ENCODE data around the gene KLHDC8A. TPM values are rescaled to one million over a fixed set of nuclear protein-coding genes. Genes with fewer than 3 reads are reported as not detected.
A peak's percentile ranks its signal among the peaks of the same experiment; 100 is the strongest.
"Not testable (repeated sequence)": the region's sequence is repeated elsewhere in the genome, so short reads cannot be mapped to it uniquely, and the experiment has no call there.

The KLHDC8A gene
- polyA plus RNA-seq, 1 experiment = not detected

DNA sequence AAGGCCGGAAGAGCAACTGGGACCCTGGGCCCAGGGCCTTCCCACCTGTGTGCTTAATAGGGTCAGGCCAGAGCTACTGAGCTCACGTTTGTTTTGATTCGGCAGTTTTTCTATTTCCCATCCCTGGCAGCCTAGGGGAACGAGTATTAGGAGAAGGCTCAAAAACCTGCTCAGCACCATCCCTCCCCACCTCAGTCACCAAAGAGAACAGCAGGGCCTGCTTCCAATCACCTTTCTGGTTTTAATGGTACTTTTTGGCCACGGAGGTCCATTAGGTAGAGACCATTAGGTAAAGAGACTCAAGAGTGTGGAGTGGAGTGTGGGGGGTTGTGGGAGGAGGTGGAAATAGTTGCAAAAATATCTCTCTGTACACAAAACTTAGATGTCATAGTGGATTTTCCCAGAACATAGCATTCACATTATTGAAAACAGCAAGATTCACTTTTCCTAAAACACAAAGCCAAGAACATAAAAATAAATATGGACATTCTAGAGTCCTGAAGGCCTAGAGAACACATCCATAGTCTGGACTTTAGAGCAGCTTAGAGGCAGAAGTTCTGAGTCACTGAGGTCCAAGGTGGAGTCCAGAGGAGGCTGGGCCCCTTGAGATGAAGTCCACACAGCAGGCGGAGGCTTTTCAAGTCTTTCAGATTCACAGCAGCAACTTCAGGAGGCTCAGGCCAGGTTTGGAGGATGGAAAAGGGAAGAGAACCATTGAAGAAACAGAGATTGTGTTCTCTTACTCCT is 54.7 kb downstream of the KLHDC8A start:
- DNase-seq (ENCODE audit: low read depth) = no peak
- Histone ChIP-seq H3K36me3 (ENCODE audit: control insufficient read depth, insufficient read depth, low read length) (peaks cover 32% of the 10 kb centered on the region), H3K27me3 (ENCODE audit: control insufficient read depth, insufficient read depth, low read length) (no peaks in the 10 kb centered on the region), H3K4me3 (ENCODE audit: low read depth, low read length) (no peak overlapping the region)
- TF ChIP-seq, protein P1, sequence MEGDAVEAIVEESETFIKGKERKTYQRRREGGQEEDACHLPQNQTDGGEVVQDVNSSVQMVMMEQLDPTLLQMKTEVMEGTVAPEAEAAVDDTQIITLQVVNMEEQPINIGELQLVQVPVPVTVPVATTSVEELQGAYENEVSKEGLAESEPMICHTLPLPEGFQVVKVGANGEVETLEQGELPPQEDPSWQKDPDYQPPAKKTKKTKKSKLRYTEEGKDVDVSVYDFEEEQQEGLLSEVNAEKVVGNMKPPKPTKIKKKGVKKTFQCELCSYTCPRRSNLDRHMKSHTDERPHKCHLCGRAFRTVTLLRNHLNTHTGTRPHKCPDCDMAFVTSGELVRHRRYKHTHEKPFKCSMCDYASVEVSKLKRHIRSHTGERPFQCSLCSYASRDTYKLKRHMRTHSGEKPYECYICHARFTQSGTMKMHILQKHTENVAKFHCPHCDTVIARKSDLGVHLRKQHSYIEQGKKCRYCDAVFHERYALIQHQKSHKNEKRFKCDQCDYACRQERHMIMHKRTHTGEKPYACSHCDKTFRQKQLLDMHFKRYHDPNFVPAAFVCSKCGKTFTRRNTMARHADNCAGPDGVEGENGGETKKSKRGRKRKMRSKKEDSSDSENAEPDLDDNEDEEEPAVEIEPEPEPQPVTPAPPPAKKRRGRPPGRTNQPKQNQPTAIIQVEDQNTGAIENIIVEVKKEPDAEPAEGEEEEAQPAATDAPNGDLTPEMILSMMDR (IDR thresholded peaks at IDR 0.05; ENCODE audit: insufficient read depth, low read depth, low read length) = no peak
- ChIA-PET CTCF (interaction anchor here (1.0 to 3.0 kb wide), 3 partner anchors 23 to 31 kb away, joined by 3 to 18 read pairs (median 6); no protein-coding TSS in a partner anchor), POLR2A (no interaction called here)

DNA sequence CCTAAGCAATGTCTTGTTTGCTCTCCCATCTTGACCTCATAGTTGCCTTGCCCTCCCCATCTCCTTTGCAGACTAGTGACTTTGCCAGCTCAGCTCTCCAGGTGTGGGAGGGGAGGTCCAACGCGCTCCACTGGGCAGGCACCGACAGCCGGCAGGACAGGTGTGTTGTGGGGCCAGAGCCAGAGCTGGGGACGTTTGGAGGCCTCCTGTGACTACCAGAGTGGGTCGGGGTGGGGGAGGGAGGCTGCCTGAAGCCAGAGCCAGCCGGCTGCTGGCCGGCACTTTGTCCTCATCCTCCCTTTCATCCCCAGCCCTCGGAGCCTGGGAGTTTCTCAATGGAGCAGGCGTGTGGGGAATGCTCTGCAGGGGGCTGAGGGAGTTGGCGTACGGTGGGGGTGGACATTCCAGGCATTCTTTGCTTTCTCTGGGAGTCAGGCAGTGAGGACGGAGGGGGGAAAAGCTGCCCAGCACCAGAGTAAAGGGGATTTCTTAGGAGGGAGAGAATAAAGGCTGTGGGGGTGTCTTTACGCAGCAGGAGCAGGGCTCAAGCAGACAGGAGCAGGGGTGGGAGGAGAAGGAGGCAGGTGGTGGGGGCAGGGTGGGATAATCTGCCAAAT is 55.4 kb downstream of the KLHDC8A start:
- no peaks in the 10 kb centered on the region for H3K27me3 ChIP-seq (ENCODE audit: control insufficient read depth, insufficient read depth, low read length)
- TF ChIP-seq, protein P1 (IDR thresholded peaks at IDR 0.05; ENCODE audit: insufficient read depth, low read depth, low read length) = no peak
- POLR2A ChIA-PET = no interaction called here
- CTCF ChIA-PET = interaction anchor here (1.0 to 3.0 kb wide), 3 partner anchors 24 to 30 kb away, joined by 3 to 18 read pairs (median 6); no protein-coding TSS in a partner anchor
- H3K4me3 ChIP-seq (ENCODE audit: low read depth, low read length) = no peak overlapping the region
- peak; percentile 82 for DNase-seq (ENCODE audit: low read depth)
- H3K36me3 ChIP-seq (ENCODE audit: control insufficient read depth, insufficient read depth, low read length) = peaks cover 25% of the 10 kb centered on the region

DNA sequence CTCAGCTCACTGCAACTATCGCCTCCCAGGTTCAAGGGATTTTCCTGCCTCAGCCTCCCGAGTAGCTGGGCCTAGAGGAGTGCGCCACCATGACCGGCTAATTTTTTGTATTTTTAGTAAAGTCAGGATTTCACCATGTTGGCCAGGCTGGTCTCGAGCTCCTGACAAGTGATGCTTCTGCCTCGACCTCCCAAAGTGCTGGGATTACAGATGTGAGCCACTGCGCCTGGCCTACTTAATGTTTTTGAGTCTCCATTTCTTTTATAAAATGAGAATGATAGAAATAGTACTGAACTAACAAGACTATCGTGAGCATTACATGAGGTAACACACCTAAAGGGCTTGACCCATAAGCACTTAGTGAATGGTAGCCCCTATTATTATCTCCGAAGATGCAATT is 56.6 kb downstream of the KLHDC8A start:
- Histone ChIP-seq H3K27me3 (ENCODE audit: control insufficient read depth, insufficient read depth, low read length) (no peaks in the 10 kb centered on the region), H3K4me3 (ENCODE audit: low read depth, low read length) (no peak overlapping the region), H3K36me3 (ENCODE audit: control insufficient read depth, insufficient read depth, low read length) (peaks cover 21% of the 10 kb centered on the region)
- no peak for DNase-seq (ENCODE audit: low read depth)
- TF ChIP-seq, protein P1 (IDR thresholded peaks at IDR 0.05; ENCODE audit: insufficient read depth, low read depth, low read length) = no peak
- POLR2A ChIA-PET = no interaction called here
- CTCF ChIA-PET = interaction anchor here (3.0 kb wide), 1 partner anchor 26 kb away, joined by 18 read pairs; no protein-coding TSS in a partner anchor

DNA sequence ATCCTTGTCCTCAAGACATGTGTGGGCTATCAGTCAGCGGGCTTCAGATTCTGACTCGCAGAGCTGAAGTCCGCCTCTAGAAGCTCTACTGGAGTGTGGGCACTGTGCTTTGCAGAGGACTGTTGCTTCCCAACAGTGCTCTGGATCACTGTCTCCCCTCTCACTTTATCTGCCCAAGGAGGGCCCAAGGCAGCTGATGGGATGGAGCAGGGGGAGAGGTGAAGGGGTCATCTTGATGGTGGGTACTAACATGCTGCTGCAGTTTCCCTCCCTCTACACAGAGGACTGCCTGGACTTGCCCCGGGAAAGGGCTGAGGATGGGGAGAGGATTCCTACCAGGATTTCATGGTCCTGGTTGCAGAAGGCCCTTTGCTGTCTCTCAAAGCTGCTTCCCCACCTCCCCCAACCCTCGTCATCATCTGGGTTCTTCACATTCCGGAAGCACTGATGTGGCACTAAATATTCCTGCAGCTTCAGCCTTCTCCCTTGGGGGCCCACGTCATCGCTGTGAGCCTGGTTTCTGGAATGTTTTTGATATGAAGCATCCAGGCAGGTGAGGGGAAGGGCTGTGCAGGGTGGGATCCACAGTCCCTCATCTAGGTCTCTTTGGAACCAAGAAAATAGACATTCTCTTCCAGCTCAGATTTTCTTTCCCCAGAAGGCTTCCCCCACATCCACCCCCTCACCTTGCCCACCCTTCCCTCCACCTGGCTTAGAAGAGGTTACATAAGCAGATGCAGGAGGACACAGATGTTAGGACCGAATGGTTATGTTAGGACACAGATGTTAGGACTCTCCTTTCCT is 58.3 kb downstream of the KLHDC8A start:
- TF ChIP-seq, protein P1 (IDR thresholded peaks at IDR 0.05; ENCODE audit: insufficient read depth, low read depth, low read length) = no peak
- DNase-seq (ENCODE audit: low read depth) = peak; percentile 78
- Histone ChIP-seq H3K27me3 (ENCODE audit: control insufficient read depth, insufficient read depth, low read length) (no peaks in the 10 kb centered on the region), H3K36me3 (ENCODE audit: control insufficient read depth, insufficient read depth, low read length) (peaks cover 9% of the 10 kb centered on the region), H3K4me3 (ENCODE audit: low read depth, low read length) (no peak overlapping the region)
- ChIA-PET POLR2A (interaction anchor here (0.6 to 1.5 kb wide), 3 partner anchors 14 to 46 kb away, joined by 3 to 4 read pairs (median 3); no protein-coding TSS in a partner anchor), CTCF (interaction anchor here (0.9 to 6.1 kb wide), 5 partner anchors 11 to 27 kb away, joined by 3 to 36 read pairs (median 5); no protein-coding TSS in a partner anchor)

DNA sequence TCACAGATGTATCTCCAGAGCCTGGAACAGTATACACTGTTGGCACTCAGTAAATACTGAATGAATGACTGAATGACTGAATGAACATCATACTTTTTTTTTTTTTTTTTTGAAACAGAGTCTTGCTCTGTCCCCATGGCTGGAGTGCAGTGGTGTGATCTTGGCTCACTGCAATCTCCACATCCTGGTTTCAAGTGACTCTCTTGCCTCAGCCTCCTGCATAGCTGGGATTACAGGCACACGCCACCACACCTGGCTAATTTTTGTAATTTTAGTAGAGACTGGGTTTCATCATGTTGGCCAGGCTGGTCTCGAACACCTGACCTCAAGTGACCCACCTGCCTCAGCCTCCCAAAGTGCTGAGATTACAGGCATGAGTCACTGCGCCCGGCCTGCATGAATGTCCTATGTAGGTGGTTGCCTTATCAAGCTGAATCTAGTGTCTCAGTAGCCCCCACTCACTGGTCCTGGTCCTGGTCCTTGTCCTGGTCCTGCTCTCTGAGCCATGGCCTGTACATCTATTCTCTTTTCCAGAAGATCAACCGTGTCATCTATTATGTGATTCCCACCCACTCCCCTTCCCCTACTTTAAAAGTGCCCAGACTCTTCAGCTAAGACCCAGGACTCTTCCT is 59.1 kb downstream of the KLHDC8A start:
- CTCF ChIA-PET = interaction anchor here (0.9 to 6.1 kb wide), 6 partner anchors 11 to 28 kb away, joined by 3 to 36 read pairs (median 4); no protein-coding TSS in a partner anchor
- not testable (repeated sequence) for H3K27me3 ChIP-seq (ENCODE audit: control insufficient read depth, insufficient read depth, low read length); H3K36me3 ChIP-seq (ENCODE audit: control insufficient read depth, insufficient read depth, low read length); H3K4me3 ChIP-seq (ENCODE audit: low read depth, low read length); DNase-seq (ENCODE audit: low read depth)
- POLR2A ChIA-PET = interaction anchor here (0.7 to 1.5 kb wide), 2 partner anchors 13 to 24 kb away, joined by 3 to 4 read pairs; no protein-coding TSS in a partner anchor
